GM19099 (cell line): ENCODE data around the gene GLIS2.

Source experiments
- POLR2A ChIP-seq: IDR thresholded peaks from 3 replicates; pipeline ENCODE4 v1.6.1; 2011; ENCODE audit warnings: low read depth; ENCODE audit not compliant: insufficient read length; ENCODE audit errors: extremely low read depth

GLIS2 gene

DNA sequence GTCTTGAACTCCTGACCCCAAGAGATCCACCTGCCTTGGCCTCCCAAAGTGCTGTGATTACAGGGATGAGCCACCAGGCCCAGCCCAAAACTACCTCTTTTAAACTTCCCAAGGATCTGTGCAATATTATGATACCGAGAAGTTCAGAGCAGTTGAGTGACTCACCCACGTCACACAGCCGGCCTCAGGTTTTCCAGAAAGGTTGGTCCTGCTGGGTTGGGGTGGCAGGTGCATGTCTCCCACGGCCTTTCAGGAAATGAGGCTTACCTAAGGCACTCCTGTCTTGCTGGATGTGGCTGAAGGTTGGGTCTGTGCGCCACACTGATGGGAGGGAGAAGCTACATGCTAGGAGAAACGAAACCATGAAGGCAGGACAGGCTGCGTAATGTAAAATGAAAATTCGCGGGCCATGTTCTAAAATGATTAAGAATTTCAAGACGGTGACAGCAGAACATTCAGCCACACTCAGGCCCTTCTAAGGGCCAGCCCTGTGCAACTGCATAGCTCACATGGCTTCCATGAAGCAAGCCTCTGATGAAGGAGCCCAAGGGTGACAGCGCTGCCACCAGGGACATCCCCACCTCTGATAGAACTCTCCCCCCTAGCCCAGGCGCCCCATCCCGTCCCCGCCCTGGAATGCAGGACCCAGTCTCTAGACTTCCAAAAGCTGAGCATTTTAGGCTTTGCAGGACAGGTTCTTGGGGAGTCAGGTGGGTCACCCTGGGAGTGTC, 6.6 kb upstream of the GLIS2 start:
- no peak for TF ChIP-seq POLR2A

DNA sequence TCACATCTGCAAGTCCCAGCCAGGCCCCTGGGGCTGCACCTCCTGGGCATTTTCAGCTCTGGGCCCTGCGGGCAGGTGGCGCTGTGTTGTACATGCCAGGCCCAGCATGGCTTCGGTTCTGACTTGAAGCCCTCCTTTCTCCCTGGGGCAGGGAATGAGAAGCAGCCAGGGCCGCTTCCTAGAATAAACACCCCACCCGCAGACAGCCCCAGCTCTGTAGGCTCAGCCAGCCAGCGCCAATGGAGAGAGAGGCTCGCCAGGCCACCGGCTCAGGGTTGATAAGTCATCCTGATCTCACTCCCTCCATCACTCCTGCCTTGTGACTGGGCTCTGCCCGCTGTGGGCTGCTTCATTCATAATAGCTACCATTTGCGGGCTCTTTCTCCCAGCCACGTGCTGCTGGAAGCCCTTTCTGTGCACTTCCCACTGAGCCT, 6.0 kb upstream of the GLIS2 start:
- TF ChIP-seq POLR2A = no peak

DNA sequence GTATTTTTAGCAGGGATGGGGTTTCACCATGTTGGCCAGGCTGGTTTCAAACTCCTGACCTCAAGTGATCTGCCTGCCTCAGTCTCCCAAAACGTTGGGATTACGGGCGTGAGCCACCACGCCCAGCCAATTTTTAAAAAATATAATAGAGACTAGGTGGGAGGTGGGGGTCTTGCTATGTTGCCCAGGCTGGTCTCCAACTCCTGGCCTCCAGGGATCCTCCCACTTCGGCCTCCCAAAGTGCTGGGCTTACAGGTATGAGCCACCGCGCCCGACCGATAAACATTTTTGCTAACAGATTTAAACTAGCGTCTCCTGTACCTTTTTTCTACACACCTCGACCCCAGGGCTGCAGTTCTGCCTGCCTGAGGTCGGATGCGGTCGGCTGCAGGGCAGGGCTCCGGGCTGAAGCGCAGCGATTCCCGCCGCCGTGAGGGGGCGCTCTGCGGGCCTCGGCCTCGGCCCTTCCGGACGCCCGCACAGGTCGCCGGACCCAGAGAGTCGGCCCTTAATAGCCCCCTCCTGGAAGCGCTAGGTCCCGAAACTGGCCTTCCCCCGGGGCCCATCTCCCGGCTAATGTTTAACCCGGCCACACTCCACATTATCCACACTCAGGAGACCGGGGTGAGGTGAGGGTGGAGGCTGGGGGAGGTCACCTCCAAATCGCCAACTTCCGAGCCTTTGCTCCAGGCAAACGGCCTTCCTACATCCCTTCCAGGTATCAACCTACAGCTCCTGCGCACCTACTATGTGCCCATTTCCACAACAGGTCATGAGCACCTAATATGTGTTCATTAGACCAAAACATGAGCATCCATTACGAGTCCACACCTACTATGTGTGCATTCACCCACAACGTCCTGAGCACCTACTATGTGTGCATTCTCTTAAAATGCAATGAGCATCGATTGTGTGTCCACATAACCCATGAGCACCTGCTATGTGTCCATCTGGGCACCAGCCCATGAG, 2.0 kb upstream of the GLIS2 start:
- TF ChIP-seq POLR2A = peak; percentile 21

- peak; percentile 3 for TF ChIP-seq POLR2A
These were observed 1.2 kb upstream of the GLIS2 start for GRCh38 chr16:4314532-4315185.

GRCh38 chr16:4316108-4316863, 419 bp downstream of the GLIS2 start:
- no peak for TF ChIP-seq POLR2A

GRCh38 chr16:4316864-4317531, 1.1 kb downstream of the GLIS2 start:
- no peak for TF ChIP-seq POLR2A

DNA sequence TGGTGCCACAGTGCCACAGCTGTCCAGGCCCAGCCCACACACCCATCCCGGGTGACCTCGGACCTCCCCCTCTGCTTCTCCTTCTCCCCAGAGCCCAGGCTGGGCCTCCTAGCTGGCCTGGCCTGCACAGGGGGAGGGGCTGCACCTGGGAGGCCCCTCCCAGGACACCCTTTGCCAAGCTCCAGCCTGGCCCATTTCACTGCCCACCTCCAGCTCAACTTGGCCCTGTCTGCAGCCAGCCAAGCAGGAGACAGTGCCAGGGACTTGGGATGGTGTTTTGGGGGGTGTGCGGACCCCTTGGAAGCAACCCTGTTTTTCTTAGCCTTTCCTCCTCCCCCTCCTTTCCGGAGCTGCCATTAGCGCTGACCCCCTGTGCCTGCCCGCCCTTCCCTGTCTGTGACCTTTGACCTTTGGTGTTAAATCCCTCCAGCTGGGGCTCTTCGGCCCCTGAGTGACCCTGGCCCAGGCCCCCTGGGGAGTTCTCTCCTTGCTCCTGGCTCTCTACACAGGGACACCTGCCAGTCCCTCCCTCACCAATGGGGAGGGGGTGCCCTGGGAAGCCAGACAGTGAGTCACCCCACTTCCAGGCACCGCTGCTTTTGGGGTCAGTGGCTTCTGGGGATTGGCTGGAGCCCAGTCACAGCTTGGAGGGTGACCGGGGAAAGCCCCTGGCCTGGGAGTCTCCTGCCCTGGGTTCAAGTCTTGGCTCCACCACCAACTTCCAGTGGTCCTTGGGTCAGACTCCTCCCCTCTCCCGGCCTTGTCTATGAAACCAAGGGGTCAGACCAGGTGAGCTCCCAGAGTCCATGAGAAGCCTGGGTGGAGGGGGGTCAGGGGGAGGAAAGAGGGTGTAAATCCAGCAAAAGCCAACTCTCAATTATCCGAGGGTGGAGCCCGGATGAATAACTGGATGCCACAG, 1.9 kb downstream of the GLIS2 start:
- no peak for TF ChIP-seq POLR2A

DNA sequence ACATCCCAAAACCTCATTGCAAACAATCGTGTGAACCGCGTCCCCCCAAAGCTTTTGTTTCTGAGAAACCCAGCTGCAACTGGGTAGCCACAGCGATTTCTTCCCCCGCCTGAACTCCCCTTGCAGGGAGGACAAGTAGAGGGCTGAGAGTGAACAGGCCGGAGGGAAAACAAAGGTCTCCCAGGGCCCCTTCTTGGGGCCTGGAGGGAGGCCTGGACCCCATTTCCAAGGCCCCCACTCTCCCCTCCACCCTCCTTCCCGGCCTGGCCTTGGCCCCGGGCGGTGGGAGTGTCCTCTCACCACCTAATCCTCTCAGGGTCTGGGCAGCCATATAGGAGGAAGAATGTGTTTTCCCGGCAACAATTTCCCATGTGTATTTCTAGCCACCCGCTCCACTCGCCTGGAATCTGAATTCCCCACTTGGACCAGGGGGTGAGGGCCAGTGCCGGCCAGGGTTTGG, 2.6 kb downstream of the GLIS2 start:
- TF ChIP-seq POLR2A = no peak

GRCh38 chr16:4318967-4319366, 3.1 kb downstream of the GLIS2 start:
- TF ChIP-seq POLR2A = no peak

DNA sequence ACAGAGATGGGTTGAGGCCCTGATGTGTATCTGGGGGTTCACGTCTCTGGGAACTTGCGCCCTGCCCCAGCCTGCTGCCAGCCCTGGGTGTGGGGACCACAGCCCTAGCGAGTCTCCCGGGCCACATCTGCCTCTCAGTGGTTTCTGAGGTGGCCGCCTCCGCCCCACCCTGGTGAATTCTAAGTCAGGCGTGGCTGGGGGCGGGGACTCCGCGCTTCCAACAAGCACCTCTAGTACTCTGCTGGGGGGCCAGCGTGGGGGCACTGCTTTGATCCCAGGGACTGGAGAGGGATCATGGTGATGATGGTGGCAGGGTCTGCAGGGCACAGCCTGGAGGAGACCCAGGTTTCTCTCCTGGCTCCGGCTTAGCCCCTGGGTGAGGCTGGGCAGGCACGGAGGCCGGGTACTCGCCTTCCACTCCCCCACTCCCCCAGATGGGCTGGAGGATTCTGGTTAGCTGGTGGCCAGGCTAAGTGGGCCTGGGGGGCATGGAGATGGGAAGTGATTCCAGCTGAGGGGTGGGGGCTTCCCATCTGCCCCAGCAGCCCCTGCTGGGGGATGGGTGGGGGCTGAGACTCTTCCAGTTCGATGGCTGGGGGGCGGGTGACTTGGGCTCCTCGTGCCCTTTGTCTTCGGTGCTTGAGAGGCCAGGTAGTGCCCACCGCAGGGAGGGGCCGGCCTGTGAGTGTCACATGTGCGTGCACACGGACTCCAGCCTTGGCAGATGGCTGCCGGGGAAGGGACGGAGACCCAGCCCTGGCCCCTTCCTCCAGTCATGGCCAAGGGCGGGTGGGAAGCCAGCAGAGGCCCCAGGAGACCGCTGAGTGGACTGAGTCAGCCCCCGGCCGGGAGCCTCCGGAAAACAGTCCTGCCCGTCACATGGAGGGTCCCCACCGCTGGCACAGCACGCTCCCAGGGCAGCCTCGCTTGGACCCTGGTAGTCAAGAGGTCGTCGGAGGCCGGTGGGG, 3.9 kb downstream of the GLIS2 start:
- no peak for TF ChIP-seq POLR2A

DNA sequence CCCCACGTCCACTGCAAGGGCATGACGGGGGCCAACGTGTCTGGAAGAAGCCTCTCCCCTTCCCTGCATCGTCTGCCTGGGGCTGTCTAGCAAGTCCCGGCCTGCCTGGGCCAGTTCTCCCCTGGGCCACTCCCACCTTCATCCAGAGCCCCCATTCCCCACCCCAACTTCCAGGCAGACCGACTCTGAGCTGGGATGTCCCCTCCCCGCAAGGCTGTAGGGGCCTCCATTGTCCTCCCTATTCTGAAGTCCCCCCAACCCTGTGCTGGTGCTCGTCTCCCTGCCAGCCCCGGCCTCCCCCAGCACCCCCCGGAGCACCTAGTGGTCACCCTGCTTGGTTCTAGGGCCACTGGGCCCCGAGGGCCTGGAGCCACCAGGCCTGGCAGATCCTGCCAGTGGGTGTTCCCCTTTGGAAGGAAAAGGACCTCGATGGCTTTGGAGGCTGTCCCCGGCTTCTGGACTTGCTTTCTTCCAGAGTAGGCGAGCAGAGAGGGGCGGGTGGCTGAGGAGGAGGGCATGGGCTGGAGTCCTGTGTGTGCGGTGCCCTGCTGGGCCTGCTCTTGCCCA, 4.8 kb downstream of the GLIS2 start:
- no peak for TF ChIP-seq POLR2A
